Subcutaneous abdominal adipose tissue (tissue), 5 donors: ENCODE measurements around the gene SMARCA1.

Experiments
- H3K27ac ChIP-seq: one replicate; pipeline ENCODE4 v1.7.0; 2013; ENCODE audit warnings: low read depth, mild to moderate bottlenecking, inconsistent platforms, low read length, moderate library complexity
- H3K27me3 ChIP-seq, 5 donors: one replicate each; pipeline ENCODE4 v1.7.0; 2013; ENCODE audit warnings: low read length in 5 of 5, inconsistent platforms in 1 of 5; ENCODE audit not compliant: control insufficient read depth in 5 of 5, insufficient read depth in 4 of 5
- H3K36me3 ChIP-seq, 5 donors: one replicate each; pipeline ENCODE4 v1.7.0; 2013; ENCODE audit warnings: low read length in 5 of 5; ENCODE audit not compliant: control insufficient read depth in 5 of 5, insufficient read depth in 5 of 5
- H3K4me1 ChIP-seq, 5 donors: one replicate each; pipeline ENCODE4 v1.7.0; 2013; ENCODE audit warnings: low read length in 5 of 5, mild to moderate bottlenecking in 3 of 5, moderate library complexity in 1 of 5; ENCODE audit not compliant: control insufficient read depth in 5 of 5, insufficient read depth in 5 of 5
- H3K4me3 ChIP-seq, 5 donors: one replicate each; pipeline ENCODE4 v1.7.0; 2013; ENCODE audit warnings: low read length in 5 of 5, low read depth in 1 of 5
- H3K9ac ChIP-seq, 5 donors: one replicate each; pipeline ENCODE4 v1.7.0; 2013; ENCODE audit warnings: low read length in 5 of 5, mild to moderate bottlenecking in 4 of 5, moderate library complexity in 3 of 5
- H3K9me3 ChIP-seq, 5 donors: one replicate each; pipeline ENCODE4 v1.7.0; 2013; ENCODE audit warnings: low read length in 5 of 5; ENCODE audit not compliant: control insufficient read depth in 5 of 5
- donor health status: healthy.
- donor health status: healthy.
- donor health status: healthy.
- donor health status: healthy.
- donor health status: healthy.

The SMARCA1 gene

DNA sequence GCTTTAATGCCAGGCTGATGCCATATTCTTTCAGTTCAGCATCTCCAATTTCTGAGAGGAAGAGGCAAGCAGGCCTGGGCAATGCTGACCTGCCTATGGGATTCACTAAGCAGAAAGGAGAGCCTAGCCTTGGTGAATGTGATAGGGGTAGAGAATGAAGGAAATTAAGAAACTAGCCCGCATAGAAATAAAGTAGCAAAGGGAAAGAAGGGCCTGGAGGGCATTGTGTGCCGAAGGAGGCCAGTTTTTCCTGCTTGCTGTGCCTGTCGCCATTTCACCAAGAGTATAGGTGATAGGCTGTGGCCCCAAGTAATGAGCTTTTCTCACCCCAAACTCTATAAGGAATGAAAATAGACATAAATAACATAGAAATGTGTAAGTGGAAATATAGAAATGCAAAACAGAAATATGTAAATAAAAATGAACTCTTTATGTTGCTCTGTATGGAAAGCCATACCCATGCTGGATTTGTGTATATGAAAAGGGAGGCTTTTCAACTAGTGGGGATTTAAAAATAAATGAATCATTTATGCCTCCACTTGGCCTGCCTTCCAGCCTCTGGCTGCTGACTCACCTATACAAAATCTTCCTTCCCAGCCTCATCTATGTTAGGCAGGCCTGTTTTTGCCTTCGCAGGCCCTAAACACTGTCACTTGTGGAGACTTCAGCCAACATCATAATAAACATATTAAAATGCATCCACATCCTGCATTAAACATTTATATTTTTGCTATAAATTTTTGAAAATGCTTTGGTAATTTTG is 11.7 kb upstream of the SMARCA1 start:
- no peaks in the 10 kb centered on the region for H3K4me1 ChIP-seq
- H3K36me3 ChIP-seq, result no peaks in the 10 kb centered on the region
- no peaks in the 10 kb centered on the region for H3K9me3 ChIP-seq
- H3K27me3 ChIP-seq, result peaks cover 0 to 3% (median 0%) of the 10 kb centered on the region in 5 donors
- no peak overlapping the region for H3K27ac ChIP-seq
- H3K4me3 ChIP-seq, result no peak overlapping the region
- no peak overlapping the region for H3K9ac ChIP-seq

DNA sequence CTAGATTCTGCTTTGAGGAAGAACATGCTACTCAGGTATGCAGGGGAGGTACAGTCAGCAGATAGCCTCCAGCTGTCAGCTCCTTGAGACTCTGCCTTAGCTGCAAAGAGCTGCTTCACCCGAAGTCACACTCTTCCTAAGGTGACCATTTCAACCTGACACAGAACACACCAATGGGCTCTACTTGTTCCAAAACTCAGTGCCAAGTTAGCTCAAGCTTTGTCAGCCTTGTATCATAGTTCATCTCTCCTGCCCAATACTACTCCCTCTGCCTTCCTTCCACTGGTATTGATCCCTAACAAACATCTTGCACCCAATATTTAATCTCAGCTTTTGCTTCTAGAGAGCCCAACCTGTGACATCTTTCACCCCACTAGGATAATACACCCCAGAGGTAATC is 7.8 kb upstream of the SMARCA1 start:
- Histone ChIP-seq H3K9ac (no peak overlapping the region), H3K27me3 (peaks cover 0 to 3% (median 0%) of the 10 kb centered on the region in 5 donors), H3K9me3 (no peaks in the 10 kb centered on the region), H3K27ac (no peak overlapping the region), H3K4me1 (no peaks in the 10 kb centered on the region), H3K36me3 (no peaks in the 10 kb centered on the region), H3K4me3 (no peak overlapping the region)

DNA sequence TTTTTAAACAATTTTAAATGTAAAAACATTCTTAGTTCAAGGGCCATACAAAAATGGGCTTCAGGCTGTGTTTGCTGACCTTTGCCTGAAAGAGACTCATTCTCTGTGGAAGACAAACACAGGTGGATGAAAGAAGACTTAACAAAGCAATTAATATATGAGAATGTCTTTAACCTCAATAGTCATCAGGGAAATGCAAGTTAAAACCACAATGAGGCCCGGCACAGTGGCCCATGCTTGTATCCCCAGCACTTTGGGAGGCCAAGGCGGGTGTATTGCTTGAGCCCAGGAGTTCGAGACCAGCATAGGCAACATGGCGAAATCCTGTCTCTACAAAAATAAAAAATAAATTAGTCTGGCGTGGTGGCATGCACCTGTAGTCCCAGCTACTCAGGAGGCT is 7.1 kb upstream of the SMARCA1 start:
- Histone ChIP-seq H3K27ac (no peak overlapping the region), H3K36me3 (no peaks in the 10 kb centered on the region), H3K4me3 (no peak overlapping the region), H3K4me1 (no peaks in the 10 kb centered on the region), H3K9ac (no peak overlapping the region), H3K27me3 (peaks cover 0 to 3% (median 0%) of the 10 kb centered on the region in 5 donors), H3K9me3 (no peaks in the 10 kb centered on the region)

DNA sequence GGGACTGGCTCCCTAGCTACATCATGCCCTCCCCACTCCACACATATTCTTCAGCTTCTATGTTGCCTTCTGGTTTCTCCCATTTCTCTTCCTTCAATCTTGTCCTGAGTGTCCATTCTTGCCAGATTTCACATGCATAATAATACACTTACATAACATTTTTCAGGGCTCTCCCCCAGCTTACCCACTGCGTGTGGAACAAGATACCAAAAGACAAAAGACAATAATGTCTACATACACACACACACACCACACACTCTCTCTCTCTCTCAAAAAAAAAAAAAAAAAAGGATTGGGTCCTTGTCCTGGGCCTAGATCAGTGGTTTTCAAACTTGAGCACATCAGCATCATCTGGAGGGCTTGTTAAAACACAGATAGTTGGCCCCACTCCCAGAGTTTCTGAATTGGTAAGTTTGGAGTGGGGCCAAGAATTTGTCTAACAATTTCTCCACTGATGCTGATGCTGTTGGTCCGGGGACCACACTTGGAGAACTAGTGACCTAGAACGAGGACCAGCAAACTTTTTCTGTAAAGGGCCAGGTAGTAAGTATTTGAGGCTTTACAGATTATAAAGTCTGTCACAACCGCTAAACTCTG is 6.5 kb upstream of the SMARCA1 start:
- H3K9me3 ChIP-seq, result no peaks in the 10 kb centered on the region
- peaks cover 0 to 3% (median 0%) of the 10 kb centered on the region in 5 donors for H3K27me3 ChIP-seq
- no peaks in the 10 kb centered on the region for H3K4me1 ChIP-seq
- no peaks in the 10 kb centered on the region for H3K36me3 ChIP-seq
- H3K4me3 ChIP-seq, result no peak overlapping the region
- no peak overlapping the region for H3K27ac ChIP-seq
- H3K9ac ChIP-seq, result no peak overlapping the region

DNA sequence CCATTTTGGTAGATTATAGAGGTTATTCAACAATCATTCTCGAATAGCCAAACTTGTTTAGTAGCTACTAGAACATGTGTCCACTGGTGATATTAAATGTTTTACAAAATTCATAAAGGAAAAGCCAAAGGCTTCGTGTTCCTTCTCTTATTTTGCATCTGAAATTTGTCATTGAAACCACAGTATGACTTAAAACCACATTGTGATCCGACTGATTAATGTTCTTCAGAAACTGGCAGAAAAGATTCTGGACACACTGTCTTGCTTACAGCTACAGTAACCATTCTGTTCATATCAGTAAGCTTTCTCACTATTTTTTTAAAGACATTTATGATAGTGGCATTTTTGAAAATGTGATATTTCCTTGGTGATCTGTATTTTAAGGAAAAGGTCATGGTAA is 2.6 kb upstream of the SMARCA1 start:
- no peak overlapping the region for H3K4me3 ChIP-seq
- H3K36me3 ChIP-seq, result no peaks in the 10 kb centered on the region
- no peak overlapping the region for H3K9ac ChIP-seq
- H3K4me1 ChIP-seq, result peaks cover 0 to 9% (median 8%) of the 10 kb centered on the region in 5 donors
- H3K9me3 ChIP-seq, result no peaks in the 10 kb centered on the region
- no peaks in the 10 kb centered on the region for H3K27me3 ChIP-seq
- H3K27ac ChIP-seq, result no peak overlapping the region

DNA sequence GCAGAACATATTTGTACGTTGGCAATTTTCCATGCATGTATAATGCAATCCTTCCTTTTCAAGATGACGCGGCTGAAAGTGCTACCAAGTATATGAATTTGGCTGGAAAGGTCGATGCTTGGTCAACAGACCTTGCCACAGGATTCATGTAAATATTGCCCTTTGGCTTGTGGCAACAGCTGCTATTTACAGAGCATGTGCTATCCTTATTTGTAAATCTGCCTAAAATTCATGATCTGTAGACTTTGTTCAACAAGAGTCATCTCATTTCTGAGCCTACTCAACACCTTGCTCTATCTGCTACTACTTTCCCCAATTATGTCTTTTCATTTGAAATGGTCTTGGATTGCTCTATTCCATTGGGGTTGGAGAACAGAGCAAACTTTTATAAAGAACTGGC is 1.9 kb upstream of the SMARCA1 start:
- no peak overlapping the region for H3K9ac ChIP-seq
- no peaks in the 10 kb centered on the region for H3K36me3 ChIP-seq
- no peak overlapping the region for H3K4me3 ChIP-seq
- H3K9me3 ChIP-seq, result no peaks in the 10 kb centered on the region
- H3K4me1 ChIP-seq, result peaks cover 0 to 9% (median 8%) of the 10 kb centered on the region in 5 donors
- H3K27me3 ChIP-seq, result no peaks in the 10 kb centered on the region
- H3K27ac ChIP-seq, result no peak overlapping the region

DNA sequence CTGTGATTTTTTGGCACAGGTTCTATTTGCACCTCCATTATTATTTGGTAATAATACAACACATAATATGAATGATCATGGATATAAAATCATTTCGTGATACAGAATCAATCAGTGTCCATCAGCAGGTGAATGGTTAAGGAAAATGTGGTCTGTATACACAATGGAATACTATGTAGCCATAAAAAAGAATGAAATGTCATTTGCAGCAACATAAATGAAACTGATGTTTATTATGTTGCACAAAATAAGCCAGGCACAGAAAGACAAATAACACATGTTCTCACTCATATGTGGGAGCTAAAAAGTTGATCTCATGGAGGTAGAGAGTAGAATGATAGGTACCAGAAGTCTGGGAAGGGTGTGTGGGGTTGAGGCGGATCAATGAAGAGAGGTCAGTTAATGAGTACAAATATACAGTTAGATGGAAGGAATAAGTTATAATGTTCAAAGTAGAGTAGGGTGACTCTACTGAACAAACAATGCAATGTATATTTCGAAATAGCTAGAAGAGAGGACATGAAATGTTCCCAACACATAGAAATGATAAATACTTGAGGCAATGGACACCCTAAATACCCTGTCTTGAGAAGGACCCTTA is 1.1 kb upstream of the SMARCA1 start:
- no peaks in the 10 kb centered on the region for H3K27me3 ChIP-seq
- no peaks in the 10 kb centered on the region for H3K9me3 ChIP-seq
- no peak overlapping the region for H3K9ac ChIP-seq
- peaks cover 0 to 9% (median 8%) of the 10 kb centered on the region in 5 donors for H3K4me1 ChIP-seq
- H3K4me3 ChIP-seq, result peak overlapping the region in 2 of 5 donors; percentile 46 to 61
- no peaks in the 10 kb centered on the region for H3K36me3 ChIP-seq
- no peak overlapping the region for H3K27ac ChIP-seq

DNA sequence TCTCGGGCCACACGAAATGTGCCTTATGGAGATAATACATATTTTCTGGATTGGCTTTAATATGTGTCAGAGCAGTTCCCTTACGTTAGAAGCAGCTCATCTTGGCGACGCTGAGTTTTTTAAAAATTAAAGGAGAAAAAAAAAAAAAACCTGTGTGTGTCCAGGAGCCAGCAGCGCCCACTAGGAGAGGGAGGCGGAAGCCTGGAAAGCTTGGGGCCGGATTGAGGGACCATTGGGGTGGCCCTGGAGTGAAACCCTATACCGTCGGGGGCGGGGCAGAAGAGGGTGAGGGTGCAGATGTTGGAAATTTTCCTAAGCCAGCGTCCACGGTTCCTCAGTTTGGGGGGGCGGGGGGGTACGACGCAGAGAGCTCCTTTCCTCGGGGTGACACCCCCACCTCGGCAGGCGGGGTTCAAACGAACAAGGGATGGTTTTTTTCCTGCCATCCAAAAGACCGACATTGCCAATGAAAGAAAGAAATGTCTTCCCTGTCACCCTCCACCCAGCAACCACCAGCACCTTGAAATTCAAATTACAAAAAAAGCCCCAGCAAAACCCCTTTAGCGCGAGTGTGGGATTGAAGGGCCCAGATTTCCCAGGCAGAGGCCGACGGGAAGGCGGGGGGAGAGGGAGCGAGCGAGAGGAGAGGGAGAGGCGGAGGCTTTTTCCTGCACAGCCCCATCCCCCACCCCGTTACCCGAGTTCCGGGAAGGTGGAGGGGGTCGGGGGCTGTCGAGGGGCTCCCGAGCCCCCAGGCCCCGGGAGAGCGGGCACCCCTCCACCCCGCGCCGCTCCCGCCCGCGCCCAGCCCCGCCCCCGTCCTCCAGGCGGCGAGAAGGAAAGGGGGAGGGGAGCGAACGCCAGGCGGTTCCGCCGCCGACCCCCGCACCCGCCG is 859 bp downstream of the SMARCA1 start:
- peaks cover 0 to 9% (median 8%) of the 10 kb centered on the region in 5 donors for H3K4me1 ChIP-seq
- H3K4me3 ChIP-seq, result peak overlapping the region; percentile 63 to 75 (median 68)
- H3K36me3 ChIP-seq, result no peaks in the 10 kb centered on the region
- peak overlapping the region in 4 of 5 donors; percentile 30 to 88 (median 70) for H3K9ac ChIP-seq
- H3K27me3 ChIP-seq, result no peaks in the 10 kb centered on the region
- no peaks in the 10 kb centered on the region for H3K9me3 ChIP-seq
- peak overlapping the region; percentile 70 for H3K27ac ChIP-seq

DNA sequence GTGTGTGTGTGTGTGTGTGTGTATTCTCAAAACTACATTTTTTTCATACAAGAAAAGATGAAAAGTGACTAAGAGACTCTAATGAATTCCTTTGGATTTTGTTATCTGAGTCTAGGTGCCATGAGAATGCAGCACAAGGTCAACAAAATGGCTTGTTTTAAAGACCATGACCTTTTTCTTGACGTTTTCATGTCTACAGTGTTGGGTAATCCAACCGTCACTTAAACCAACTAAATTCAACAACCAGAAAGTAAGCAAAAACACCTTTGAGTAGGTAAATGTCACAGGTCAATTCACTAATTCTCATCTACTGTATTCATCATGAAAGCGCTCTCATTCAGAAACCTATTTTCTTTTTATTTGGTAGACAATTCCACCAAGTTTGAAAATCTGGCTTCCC is 3.1 kb downstream of the SMARCA1 start:
- Histone ChIP-seq H3K9ac (no peak overlapping the region), H3K36me3 (peaks cover 0 to 6% (median 2%) of the 10 kb centered on the region in 5 donors), H3K4me3 (no peak overlapping the region), H3K27me3 (no peaks in the 10 kb centered on the region), H3K27ac (no peak overlapping the region), H3K4me1 (peaks cover 0 to 9% (median 8%) of the 10 kb centered on the region in 5 donors), H3K9me3 (no peaks in the 10 kb centered on the region)
